H1 (cell line): ENCODE measurements around the gene ARID1B. TPM values are rescaled to one million over a fixed set of nuclear protein-coding genes. Genes with fewer than 3 reads are reported as not detected.

Source experiments
- CTCF ChIA-PET: fragments of 300-600 bp; sonication (Branson Sonifier 250); formaldehyde crosslinking; loops from one replicate; lab custom pipeline; 2021; ENCODE audit not compliant: partially characterized antibody; lab: Charles Lee
- POLR2A ChIA-PET: fragments of 300-600 bp; sonication (Branson Sonifier 250); formaldehyde crosslinking; loops from one replicate; lab custom pipeline; 2021; ENCODE audit warnings: inconsistent platforms; ENCODE audit not compliant: partially characterized antibody; lab: Charles Lee
- DNase-seq, 2 experiments: peaks; one replicate each; pipeline versions ENCODE4 v3.0.0 to v3.0.0-alpha.2; 2010 to 2022; ENCODE audit warnings: low spot score in 2 of 2, low read depth in 1 of 2, mixed read lengths in 1 of 2
- FAIRE-seq: peaks from 2 replicates; lab custom pipeline; 2011; peaks lifted over from hg19 to GRCh38; lab: Jason Lieb, UNC
- H2AFZ ChIP-seq: 2 replicates; pipeline ENCODE4 v1.8.1; 2012; ENCODE audit warnings: low read length, inconsistent platforms
- H2AK5ac ChIP-seq: 2 replicates; pipeline ENCODE4 v1.6.1; 2013; ENCODE audit warnings: low read depth, low read length
- H2BK120ac ChIP-seq: replicated peaks from 2 replicates; pipeline ENCODE3; 2013; ENCODE audit warnings: low read depth, low read length, inconsistent platforms
- H2BK12ac ChIP-seq: 2 replicates; pipeline ENCODE4 v1.6.1; 2013; ENCODE audit warnings: low read depth, low read length
- H2BK15ac ChIP-seq: 2 replicates; pipeline ENCODE4 v1.6.1; 2013; ENCODE audit warnings: low read length
- H2BK20ac ChIP-seq: 2 replicates; pipeline ENCODE4 v1.6.1; 2013; ENCODE audit warnings: low read length
- H2BK5ac ChIP-seq: 2 replicates; pipeline ENCODE4 v1.6.1; 2013; ENCODE audit warnings: low read depth, low read length
- H3K14ac ChIP-seq: 2 replicates; pipeline ENCODE4 v1.6.1; 2013; ENCODE audit warnings: inconsistent platforms; ENCODE audit not compliant: insufficient read length
- H3K18ac ChIP-seq: 2 replicates; pipeline ENCODE4 v1.6.1; 2013; ENCODE audit warnings: low read length; ENCODE audit errors: extremely low read depth
- H3K23ac ChIP-seq: 2 replicates; pipeline ENCODE4 v1.6.1; 2013; ENCODE audit warnings: inconsistent platforms; ENCODE audit not compliant: insufficient read length
- H3K23me2 ChIP-seq: 2 replicates; pipeline ENCODE4 v1.6.1; 2013; ENCODE audit warnings: low read depth, low read length
- H3K27ac ChIP-seq: 2 replicates; pipeline ENCODE4 v1.6.1; 2011; ENCODE audit warnings: low read depth, low read length, inconsistent platforms
- H3K27me3 ChIP-seq, 4 experiments: replicated peaks in 1 of 4; 1 replicate in 1 of 4; 2 replicates in 3 of 4; pipeline versions ENCODE4 v1.6.1 to v1.8.1; 2011 to 2013; ENCODE audit warnings: low read length in 3 of 4, mild to moderate bottlenecking in 3 of 4, inconsistent platforms in 2 of 4, mixed read lengths in 2 of 4, moderate library complexity in 1 of 4; ENCODE audit not compliant: control insufficient read depth in 3 of 4, insufficient read depth in 3 of 4; ENCODE audit errors: extremely low read depth in 1 of 4
- H3K36me3 ChIP-seq, 4 experiments: 2 replicates each; pipeline versions ENCODE4 v1.6.1 to v1.8.1; 2011 to 2013; ENCODE audit warnings: mild to moderate bottlenecking in 4 of 4, low read length in 3 of 4, moderate library complexity in 2 of 4, control low read depth in 1 of 4, inconsistent platforms in 1 of 4; ENCODE audit not compliant: insufficient read depth in 4 of 4, control insufficient read depth in 2 of 4
- H3K4ac ChIP-seq: replicated peaks from 2 replicates; pipeline ENCODE3; 2013; ENCODE audit warnings: low read length, low read depth, mixed read lengths, inconsistent platforms; ENCODE audit not compliant: insufficient read length
- H3K4me1 ChIP-seq, 4 experiments: replicated peaks in 1 of 4; 1 replicate in 1 of 4; 2 replicates in 3 of 4; pipeline versions ENCODE4 v1.6.1 to v1.8.1; 2011 to 2013; ENCODE audit warnings: low read length in 3 of 4, inconsistent platforms in 2 of 4, mixed read lengths in 1 of 4; ENCODE audit not compliant: insufficient read depth in 4 of 4, control insufficient read depth in 3 of 4
- H3K4me2 ChIP-seq, 2 experiments: 2 replicates each; pipeline versions ENCODE4 v1.6.1 to v1.8.1; 2011 to 2013; ENCODE audit warnings: low read depth in 2 of 2, low read length in 2 of 2, control low read depth in 1 of 2, inconsistent platforms in 1 of 2, mild to moderate bottlenecking in 1 of 2; ENCODE audit not compliant: insufficient read depth in 1 of 2
- H3K4me3 ChIP-seq, 4 experiments: fragments of 200-600, 300-600 bp in 1 of 4; sonication (generic), shearing (Covaris generic), sonication (Bioruptor Twin) in 1 of 4; 2 replicates each; pipeline versions ENCODE4 v1.5.1 to v1.8.1; 2011 to 2016; ENCODE audit warnings: low read length in 4 of 4, low read depth in 3 of 4, control low read depth in 2 of 4, inconsistent platforms in 2 of 4, mild to moderate bottlenecking in 2 of 4, mixed read lengths in 1 of 4, moderate library complexity in 1 of 4; ENCODE audit not compliant: insufficient read depth in 2 of 4; ENCODE audit errors: extremely low read depth in 1 of 4
- H3K56ac ChIP-seq: replicated peaks from 2 replicates; pipeline ENCODE3; 2013; ENCODE audit warnings: low read depth, mild to moderate bottlenecking, mixed read lengths, low read length, inconsistent platforms; ENCODE audit not compliant: insufficient read length
- H3K79me1 ChIP-seq: 2 replicates; pipeline ENCODE4 v1.6.1; 2013; ENCODE audit warnings: low read depth, low read length, control low read depth
- H3K79me2 ChIP-seq, 2 experiments: 2 replicates each; pipeline versions ENCODE4 v1.6.1 to v1.8.1; 2012 to 2013; ENCODE audit warnings: low read length in 2 of 2, mild to moderate bottlenecking in 2 of 2, inconsistent platforms in 1 of 2; ENCODE audit not compliant: insufficient read depth in 2 of 2, control insufficient read depth in 1 of 2
- H3K9ac ChIP-seq, 4 experiments: replicated peaks in 1 of 4; 1 replicate in 1 of 4; 2 replicates in 3 of 4; pipeline versions ENCODE4 v1.6.1 to v1.8.1; 2011 to 2013; ENCODE audit warnings: low read depth in 3 of 4, low read length in 3 of 4, control low read depth in 2 of 4, mild to moderate bottlenecking in 2 of 4, moderate library complexity in 2 of 4, inconsistent platforms in 1 of 4; ENCODE audit errors: extremely low read depth in 1 of 4
- H3K9me3 ChIP-seq, 2 experiments: 2 replicates each; pipeline versions ENCODE4 v1.6.1 to v1.8.1; 2012 to 2013; ENCODE audit warnings: mild to moderate bottlenecking in 2 of 2, moderate library complexity in 2 of 2, control low read depth in 1 of 2, inconsistent platforms in 1 of 2, low read depth in 1 of 2, low read length in 1 of 2, mixed read lengths in 1 of 2; ENCODE audit not compliant: insufficient read depth in 2 of 2
- H4K20me1 ChIP-seq, 2 experiments: replicated peaks in 1 of 2; 2 replicates each; pipeline versions ENCODE3 to v1.8.1; 2011 to 2013; ENCODE audit warnings: inconsistent platforms in 2 of 2, low read length in 2 of 2, mild to moderate bottlenecking in 1 of 2; ENCODE audit not compliant: insufficient read depth in 2 of 2, control insufficient read depth in 1 of 2
- H4K5ac ChIP-seq: 2 replicates; pipeline ENCODE4 v1.6.1; 2013; ENCODE audit warnings: low read length, low read depth, mixed read lengths, inconsistent platforms; ENCODE audit not compliant: insufficient read length
- H4K8ac ChIP-seq: 2 replicates; pipeline ENCODE4 v1.8.0; 2013; ENCODE audit warnings: mild to moderate bottlenecking, moderate library complexity, low read length, inconsistent platforms; ENCODE audit not compliant: insufficient read depth; ENCODE audit errors: extremely low read depth
- H4K91ac ChIP-seq: replicated peaks from 2 replicates; pipeline ENCODE3; 2013; ENCODE audit warnings: low read length, mixed read lengths, inconsistent platforms; ENCODE audit not compliant: insufficient read length
- ATF2 ChIP-seq: IDR thresholded peaks from 2 replicates; pipeline ENCODE4 v1.6.1; 2012; ENCODE audit warnings: low read length, inconsistent platforms
- BCL11A ChIP-seq, 2 experiments: IDR thresholded peaks; one replicate each; pipeline ENCODE4 v1.6.1; 2011; ENCODE audit warnings: low read depth in 2 of 2, low read length in 2 of 2, mild to moderate bottlenecking in 2 of 2
- CTCF ChIP-seq, 3 experiments: IDR thresholded peaks; 1 replicate in 2 of 3; 2 replicates in 1 of 3; pipeline versions ENCODE4 v1.5.1 to v1.6.1; 2011; ENCODE audit warnings: low read length in 3 of 3, mild to moderate bottlenecking in 3 of 3, inconsistent platforms in 2 of 3, low read depth in 1 of 3, moderate library complexity in 1 of 3; ENCODE audit not compliant: insufficient read depth in 1 of 3; ENCODE audit errors: control extremely low read depth in 1 of 3
- GTF2F1 ChIP-seq: IDR thresholded peaks from 2 replicates; pipeline ENCODE4 v1.6.1; 2012; ENCODE audit warnings: low read depth, low read length, improper control_type of control experiment, borderline replicate concordance
- KDM4A ChIP-seq: IDR thresholded peaks from one replicate; pipeline ENCODE4 v1.7.1; 2012; ENCODE audit warnings: low read depth, mild to moderate bottlenecking, moderate library complexity, low read length, inconsistent platforms; ENCODE audit not compliant: severe bottlenecking
- POLR2AphosphoS5 ChIP-seq: IDR thresholded peaks from 2 replicates; pipeline ENCODE4 v1.6.1; 2011; ENCODE audit warnings: low read depth, low read length
- POU5F1 ChIP-seq: IDR thresholded peaks from 2 replicates; pipeline ENCODE4 v1.6.1; 2011; ENCODE audit warnings: low read depth, mild to moderate bottlenecking, low read length, moderate library complexity
- RAD21 ChIP-seq, 2 experiments: IDR thresholded peaks in 1 of 2; conservative IDR thresholded peaks in 1 of 2; 2 replicates each; pipeline ENCODE4 v1.6.1; 2011; ENCODE audit warnings: low read depth in 2 of 2, low read length in 2 of 2, improper control_type of control experiment in 1 of 2, inconsistent platforms in 1 of 2, mild to moderate bottlenecking in 1 of 2, moderate library complexity in 1 of 2
- RFX5 ChIP-seq: IDR thresholded peaks from 2 replicates; pipeline ENCODE4 v1.6.1; 2011; ENCODE audit warnings: low read depth, low read length, improper control_type of control experiment, borderline replicate concordance
- WGBS, 2 experiments: shearing (Covaris generic) in 1 of 2; methylation state at CpG; one replicate each; pipeline versions ENCODE4 v1.1.6 to v1.1.7; 2013 to 2015; ENCODE audit warnings: low lambda C conversion rate in 2 of 2, mixed read lengths in 2 of 2, inconsistent platforms in 1 of 2, low coverage in 1 of 2, missing lambda C conversion rate in 1 of 2; ENCODE audit not compliant: insufficient replicate concordance in 2 of 2, insufficient coverage in 1 of 2, insufficient read length in 1 of 2; ENCODE audit errors: extremely low coverage in 1 of 2, missing lambda C conversion rate in 1 of 2; 5-methylcytosine and 5-hydroxymethylcytosine counted together
- polyA plus RNA-seq, 7 experiments: library from polyadenylated mRNA; depleted of rRNA in 3 of 7; stranded (reverse) in 5 of 7; unstranded in 2 of 7; fragments of >200 nt in 5 of 7; fragments of 200-250 nt in 2 of 7; gene quantifications; 1 replicate in 5 of 7; 2 replicates in 1 of 7; 4 replicates in 1 of 7; pipeline versions ENCODE4 v1.2.1 to v1.2.3, GENCODE V29; 2011 to 2013; ENCODE audit warnings: missing spikeins in 2 of 7, mixed read lengths in 2 of 7
- total RNA-seq: library from RNA; stranded (reverse); fragmentation: NEBNext Ultra II Directional; extraction: Animal tissue kit (Norgen Biotek cat#: 25700); gene quantifications from 2 replicates; pipeline ENCODE4 v1.2.1, GENCODE V29; 2021

Gene ARID1B
- total and polyA plus RNA-seq, 2 of the 8 experiments (the other 6 are each of a cell fraction or from before 2014, with no cell fraction given), result 24.3 to 70.3 TPM

GRCh38 chr6:157078326-157078725 lies 301.1 kb downstream of the ARID1B start:
- peaks cover 0 to 12% (median 7%) of the 10 kb centered on the region in 4 experiments; a peak in 5 of 7 replicates for H3K4me1 ChIP-seq
- H2AFZ ChIP-seq, result no peak overlapping the region
- no peak overlapping the region for H3K4ac ChIP-seq
- no peaks in the 10 kb centered on the region for H3K36me3 ChIP-seq
- no peak overlapping the region for H3K23ac ChIP-seq
- no peak overlapping the region for H3K9ac ChIP-seq
- no peak overlapping the region for H4K8ac ChIP-seq
- H2BK5ac ChIP-seq, result no peak overlapping the region
- H3K27me3 ChIP-seq, result no peaks in the 10 kb centered on the region
- H2BK12ac ChIP-seq, result no peak overlapping the region
- no peak for DNase-seq
- no peak overlapping the region for H2AK5ac ChIP-seq
- H3K4me2 ChIP-seq, result no peak overlapping the region
- H2BK15ac ChIP-seq, result no peak overlapping the region
- H4K91ac ChIP-seq, result no peak overlapping the region
- H3K23me2 ChIP-seq, result no peaks in the 10 kb centered on the region
- H3K9me3 ChIP-seq, result no peaks in the 10 kb centered on the region
- H3K79me1 ChIP-seq, result no peaks in the 10 kb centered on the region; the same call in 1 of the 2 replicates
- POLR2A ChIA-PET, result interaction anchor here (1.8 kb wide), 1 partner anchor 24 kb away, joined by 5 read pairs; no protein-coding TSS in a partner anchor
- no peak overlapping the region for H3K27ac ChIP-seq
- peaks cover 0 to 50% of the 10 kb centered on the region in 2 experiments; a peak in 2 of 4 replicates for H3K79me2 ChIP-seq
- H2BK20ac ChIP-seq, result no peak overlapping the region
- WGBS, 2 experiments, result 67% methylated on average over 3 of the region's 3 CpGs; no CpG with 5 or more reads in 1 of the 2 experiments
- H4K20me1 ChIP-seq, result peaks cover 0 to 4% of the 10 kb centered on the region in 2 experiments
- no peak overlapping the region for H3K18ac ChIP-seq
- no peak overlapping the region for H3K4me3 ChIP-seq
- FAIRE-seq, result no peak
- H3K56ac ChIP-seq, result no peak overlapping the region
- no peak overlapping the region for H2BK120ac ChIP-seq
- no peak overlapping the region for H3K14ac ChIP-seq
- no peak overlapping the region for H4K5ac ChIP-seq
- CTCF ChIA-PET, result interaction anchor here (1.3 to 1.5 kb wide), 3 partner anchors 9 to 106 kb away, joined by 3 to 7 read pairs (median 5); no protein-coding TSS in a partner anchor
- TF ChIP-seq KDM4A (no peak), POLR2AphosphoS5 (no peak), GTF2F1 (no peak), POU5F1 (no peak), ATF2 (no peak), RFX5 (no peak), CTCF (IDR thresholded peaks at IDR 0.05; ENCODE audit: control extremely low read depth in 1 of 3, insufficient read depth in 1 of 3, low read depth in 1 of 3, low read length in 3 of 3) (no peak), RAD21 (IDR thresholded peaks at IDR 0.05 in 1 of 2, conservative IDR thresholded peaks at IDR 0.05 in 1 of 2; ENCODE audit: low read depth in 2 of 2, low read length in 2 of 2) (no peak), BCL11A (IDR thresholded peaks at IDR 0.05; ENCODE audit: low read depth in 2 of 2, low read length in 2 of 2) (no peak)
